GM18519 (cell line): ENCODE data around the gene ARHGAP26.

Experiments
- ATAC-seq: cut with Tn5 transposase; IDR thresholded peaks from one replicate; pipeline ENCODE4 v1.9.1; 2021; ENCODE audit warnings: mild to moderate bottlenecking, moderate library complexity; ENCODE audit not compliant: unreplicated experiment, low FRiP score

The ARHGAP26 gene

GRCh38 chr5:143142596-143143435, 372.6 kb downstream of the ARHGAP26 start:
- no peak for ATAC-seq

- ATAC-seq: no peak
Observed at GRCh38 chr5:143143973-143144372, 373.8 kb downstream of the ARHGAP26 start.

GRCh38 chr5:143145243-143146160, 375.3 kb downstream of the ARHGAP26 start:
- no peak for ATAC-seq

DNA sequence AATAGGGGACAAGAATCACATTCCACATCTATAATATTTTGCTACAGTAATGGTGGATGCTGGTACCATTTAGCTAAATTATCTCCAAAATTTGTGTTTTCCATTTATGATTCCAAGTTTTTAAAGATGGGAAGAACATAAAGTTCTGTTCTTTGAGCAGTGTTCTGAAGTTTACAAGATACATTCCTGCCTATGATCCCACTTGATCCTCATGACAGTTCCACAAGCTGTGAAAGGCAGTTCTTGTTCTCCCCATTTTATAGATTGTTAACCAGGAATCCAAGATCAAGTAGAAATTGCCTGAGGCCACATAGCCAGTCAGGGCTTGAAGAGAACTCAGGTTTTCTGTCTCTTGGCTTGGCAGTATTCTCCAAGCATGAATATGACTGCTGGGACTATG, 376.0 kb downstream of the ARHGAP26 start:
- ATAC-seq: no peak

- ATAC-seq: no peak
Observed at GRCh38 chr5:143147383-143147782, 377.2 kb downstream of the ARHGAP26 start.

DNA sequence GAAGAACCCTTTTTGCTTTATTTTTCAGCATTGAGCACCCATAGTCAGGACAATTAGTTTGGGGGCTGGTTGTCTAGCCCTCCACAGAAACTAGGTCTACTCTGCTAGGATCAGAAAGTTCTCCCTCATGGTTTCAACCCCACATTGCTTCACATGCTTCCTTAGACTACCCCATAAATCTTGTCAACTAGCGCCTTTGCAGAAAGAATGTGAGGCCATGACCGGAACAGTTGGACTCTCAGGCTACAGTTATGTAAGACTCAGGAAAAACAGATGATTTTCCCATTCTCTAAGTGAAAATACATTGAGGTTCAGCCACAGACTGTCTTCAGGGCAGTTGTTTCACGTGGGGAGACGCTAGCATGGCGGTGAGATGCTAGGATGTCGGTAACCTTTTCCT, 377.7 kb downstream of the ARHGAP26 start:
- no peak for ATAC-seq

GRCh38 chr5:143148771-143149170, 378.6 kb downstream of the ARHGAP26 start:
- ATAC-seq: no peak

DNA sequence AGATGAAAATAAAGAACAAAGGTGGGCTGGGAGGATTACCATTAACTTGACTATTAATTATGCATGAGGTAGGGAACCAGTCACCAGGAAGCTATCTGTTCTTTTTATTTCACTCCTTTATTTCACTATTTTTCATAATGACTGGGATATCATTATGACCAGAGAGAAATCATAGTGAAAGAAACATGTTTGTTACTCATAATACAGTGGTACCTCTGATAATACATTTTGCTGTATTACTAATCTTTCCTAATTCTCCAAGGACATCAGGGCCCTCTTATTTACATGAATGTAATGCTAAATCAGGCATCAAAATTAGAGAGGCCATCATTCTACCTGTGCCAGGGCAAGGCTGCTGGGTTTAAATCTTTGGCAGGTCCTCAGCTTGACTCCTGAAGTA, 379.6 kb downstream of the ARHGAP26 start:
- ATAC-seq: no peak

DNA sequence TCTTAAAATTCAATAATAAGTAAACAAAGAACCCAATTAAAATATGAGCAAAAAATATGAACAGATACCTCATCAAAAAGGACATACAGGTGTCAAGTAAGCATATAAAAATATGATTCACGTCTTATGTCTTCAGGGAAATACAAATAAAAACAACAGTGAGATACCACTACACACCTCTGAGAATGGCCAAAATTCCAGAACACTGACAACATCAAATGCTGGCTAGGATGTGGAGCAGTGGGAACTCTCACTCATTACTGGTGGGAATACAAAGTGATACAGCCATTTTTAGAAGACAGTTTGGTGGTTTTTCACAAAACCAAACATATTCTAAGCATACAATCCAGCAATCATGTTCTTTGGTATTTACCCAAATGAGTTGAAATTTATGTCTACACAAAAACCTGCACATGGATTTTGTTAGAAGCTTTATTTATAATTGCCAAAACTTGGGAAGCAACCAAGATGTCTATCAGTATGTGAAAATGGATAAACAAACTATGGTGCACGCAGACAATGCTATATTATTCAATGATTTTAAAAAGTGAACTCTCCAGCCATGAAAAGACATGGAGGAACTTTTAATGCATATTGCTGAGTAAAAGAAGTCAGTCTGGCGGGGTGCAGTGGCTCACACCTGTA, 381.0 kb downstream of the ARHGAP26 start:
- ATAC-seq: no peak

DNA sequence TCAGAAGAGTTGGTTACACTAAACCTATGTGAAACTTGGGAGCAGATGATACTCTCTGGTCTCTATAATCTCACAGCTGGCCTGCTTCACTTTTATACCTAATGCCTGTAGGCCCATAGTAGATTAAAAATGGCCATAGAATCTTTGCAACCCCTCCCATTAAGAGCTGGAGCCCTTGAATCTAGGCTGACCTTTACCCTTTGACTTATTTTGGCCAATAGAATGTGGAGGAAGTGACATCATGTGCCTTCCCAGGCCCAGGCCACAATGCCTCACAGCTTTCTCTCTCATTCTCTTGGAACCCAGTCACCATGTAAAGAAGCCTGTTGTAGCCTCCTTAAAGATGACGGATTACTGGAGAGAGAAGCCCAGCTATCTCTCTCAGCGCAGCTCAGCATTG, 382.3 kb downstream of the ARHGAP26 start:
- ATAC-seq: no peak

- ATAC-seq: no peak
Observed at GRCh38 chr5:143153332-143154119, 383.3 kb downstream of the ARHGAP26 start.

- ATAC-seq: no peak
Observed at GRCh38 chr5:143154510-143155370, 384.6 kb downstream of the ARHGAP26 start.

DNA sequence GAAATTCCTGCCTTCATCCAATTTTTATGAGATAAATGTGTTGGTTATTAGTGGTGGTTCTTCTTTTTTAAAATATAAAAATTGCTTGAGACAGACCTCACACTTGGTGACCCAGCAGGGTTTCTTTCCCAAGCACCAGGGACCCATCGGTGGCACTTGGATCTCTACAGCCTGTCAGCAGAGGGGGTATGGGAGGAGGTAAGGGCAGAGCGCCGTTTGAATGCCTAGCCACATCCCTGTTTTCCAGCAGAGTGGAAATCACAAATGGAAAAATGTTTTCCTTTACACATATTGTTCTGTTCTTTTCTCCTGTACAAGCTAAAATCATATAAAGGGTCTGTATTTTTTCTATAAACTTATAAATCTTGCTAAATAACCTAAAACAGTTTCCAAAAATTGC, 385.3 kb downstream of the ARHGAP26 start:
- no peak for ATAC-seq

GRCh38 chr5:143156086-143156485, 385.9 kb downstream of the ARHGAP26 start:
- ATAC-seq: no peak

GRCh38 chr5:143156572-143156971, 386.4 kb downstream of the ARHGAP26 start:
- ATAC-seq: no peak

DNA sequence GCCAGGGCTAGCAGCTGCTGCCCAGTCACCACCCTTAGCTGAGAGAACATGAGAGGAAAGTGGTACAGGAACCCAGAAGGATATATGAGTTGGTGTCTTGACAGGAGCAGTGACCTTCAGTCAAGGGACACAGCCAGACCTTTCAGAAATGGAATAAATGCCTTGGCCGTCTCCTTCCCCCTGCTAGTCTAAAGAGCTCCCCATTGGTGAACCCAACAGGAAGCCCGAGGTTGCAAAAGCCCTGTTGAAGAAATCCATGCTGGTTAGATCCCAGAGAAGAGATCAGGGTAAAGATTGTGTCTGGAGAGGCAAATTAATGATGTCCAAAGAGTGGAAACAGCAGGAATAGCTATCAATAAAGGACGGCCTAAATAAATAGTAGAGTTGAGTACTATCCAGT, 388.9 kb downstream of the ARHGAP26 start:
- ATAC-seq: no peak

- ATAC-seq: no peak
Observed at GRCh38 chr5:143161885-143162540, 391.8 kb downstream of the ARHGAP26 start.

DNA sequence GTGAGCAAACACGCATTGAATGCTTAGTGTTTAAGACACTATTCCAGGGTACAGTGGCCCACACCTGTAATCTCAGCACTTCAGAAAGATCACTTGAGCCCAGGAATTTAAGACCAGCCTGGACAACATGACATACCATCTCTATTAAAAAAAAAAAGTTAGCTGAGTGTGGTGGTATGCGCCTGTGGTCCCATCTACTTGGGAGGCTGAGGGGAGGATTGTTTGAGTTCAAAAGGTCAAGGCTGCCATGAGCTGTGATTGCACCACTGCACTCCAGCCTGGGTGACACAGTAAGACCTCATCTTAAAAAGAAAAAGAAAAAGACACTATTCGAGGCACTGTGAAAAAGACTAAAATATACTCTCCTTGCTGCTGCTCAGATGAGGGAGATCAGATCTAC, 392.6 kb downstream of the ARHGAP26 start:
- no peak for ATAC-seq

DNA sequence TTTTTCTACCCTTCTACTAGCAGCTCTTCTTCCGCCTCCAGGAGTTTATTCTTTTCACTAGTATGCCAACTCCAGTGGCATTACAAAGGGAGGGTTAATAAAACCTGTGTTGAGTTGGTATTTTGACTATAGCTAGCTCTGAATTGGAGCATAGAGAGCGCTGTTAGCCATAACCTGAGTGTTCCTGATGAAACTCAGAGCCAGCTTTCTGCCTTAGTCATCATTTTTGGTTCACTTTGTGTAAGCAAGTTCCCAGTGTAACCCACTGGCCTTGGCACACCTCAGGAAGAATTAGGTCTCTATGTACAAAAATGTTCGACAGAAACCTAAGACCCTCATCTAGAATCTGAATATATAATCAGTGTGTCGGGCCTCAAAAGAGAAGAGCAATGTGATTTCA, 394.4 kb downstream of the ARHGAP26 start:
- no peak for ATAC-seq
